ENCODE data around the gene TUBGCP6.

TUBGCP6 gene

GRCh38 chr22:50249341-50250248 lies 4.8 kb upstream of the TUBGCP6 start:
- DNase-seq: no peak

- DNase-seq: no peak
Measured at GRCh38 chr22:50248196-50249081, 3.6 kb upstream of the TUBGCP6 start.

GRCh38 chr22:50247748-50248147 lies 2.9 kb upstream of the TUBGCP6 start:
- DNase-seq: no peak

GRCh38 chr22:50246242-50247175 lies 1.7 kb upstream of the TUBGCP6 start:
- no peak for DNase-seq

GRCh38 chr22:50245214-50246072 lies 620 bp upstream of the TUBGCP6 start:
- DNase-seq: peak; percentile 73

- DNase-seq: no peak
Measured at GRCh38 chr22:50243685-50244419, 971 bp downstream of the TUBGCP6 start.

GRCh38 chr22:50242406-50242949 lies 2.3 kb downstream of the TUBGCP6 start:
- no peak for DNase-seq

- DNase-seq: no peak
Measured at GRCh38 chr22:50238755-50239154, 6.1 kb downstream of the TUBGCP6 start.

GRCh38 chr22:50236731-50237409 lies 8.0 kb downstream of the TUBGCP6 start:
- no peak for DNase-seq

- no peak for DNase-seq
Measured at GRCh38 chr22:50233223-50233622, 11.6 kb downstream of the TUBGCP6 start.

- DNase-seq: no peak
Measured at GRCh38 chr22:50232481-50233151, 12.2 kb downstream of the TUBGCP6 start.

- no peak for DNase-seq
Measured at GRCh38 chr22:50229370-50229769, 15.5 kb downstream of the TUBGCP6 start.

- DNase-seq: no peak
Measured at GRCh38 chr22:50228366-50228765, 16.5 kb downstream of the TUBGCP6 start.

GRCh38 chr22:50227579-50228215 lies 17.1 kb downstream of the TUBGCP6 start:
- no peak for DNase-seq

GRCh38 chr22:50226875-50227165 lies 18.0 kb downstream of the TUBGCP6 start:
- DNase-seq: no peak

- no peak for DNase-seq
Measured at GRCh38 chr22:50226063-50226874, 18.6 kb downstream of the TUBGCP6 start.

- DNase-seq: no peak
Measured at GRCh38 chr22:50225200-50225969, 19.4 kb downstream of the TUBGCP6 start.

Measured in activated T-cell treated with anti-CD3 and anti-CD28 coated beads for 4 hours (primary cell).